T-helper 1 cell treated with Interleukin-12 subunit alpha and Interleukin-12 subunit beta and Interleukin-4 antibody, amounts not matched to agents 30 μg/mL and 1 μg/mL, for 36 hours (primary cell): ENCODE measurements around the gene SERHL2.
"Not testable (repeated sequence)": the region's sequence is repeated elsewhere in the genome, so short reads cannot be mapped to it uniquely, and the experiment has no call there.

Source experiments
- H3K27ac Mint-ChIP-seq: one replicate; pipeline ENCODE4 v1.8.0; 2021; ENCODE audit warnings: mild to moderate bottlenecking, mixed read lengths
- H3K27me3 Mint-ChIP-seq: one replicate; pipeline ENCODE4 v1.8.0; 2021; ENCODE audit warnings: low read depth, mixed read lengths
- H3K36me3 Mint-ChIP-seq: one replicate; pipeline ENCODE4 v1.8.0; 2021; ENCODE audit warnings: low read depth, mixed read lengths
- H3K4me1 Mint-ChIP-seq: one replicate; pipeline ENCODE4 v1.8.0; 2021; ENCODE audit warnings: low read depth, mixed read lengths
- H3K4me3 Mint-ChIP-seq: one replicate; pipeline ENCODE4 v1.8.0; 2021; ENCODE audit warnings: mild to moderate bottlenecking, moderate library complexity, mixed read lengths
- H3K9me3 Mint-ChIP-seq: one replicate; pipeline ENCODE4 v1.8.0; 2021; ENCODE audit warnings: mixed read lengths

The SERHL2 gene

GRCh38 chr22:42522546-42522945 lies 31.2 kb upstream of the SERHL2 start:
- no peaks in the 10 kb centered on the region for H3K27me3 Mint-ChIP-seq
- H3K4me3 Mint-ChIP-seq, result no peak overlapping the region
- H3K36me3 Mint-ChIP-seq, result no peaks in the 10 kb centered on the region
- no peaks in the 10 kb centered on the region for H3K9me3 Mint-ChIP-seq
- peaks cover 9% of the 10 kb centered on the region for H3K4me1 Mint-ChIP-seq
- no peak overlapping the region for H3K27ac Mint-ChIP-seq

GRCh38 chr22:42528591-42529307 lies 25.0 kb upstream of the SERHL2 start:
- Mint-ChIP-seq H3K27ac (no peak overlapping the region), H3K4me1 (peaks cover 10% of the 10 kb centered on the region), H3K27me3 (no peaks in the 10 kb centered on the region), H3K9me3 (no peaks in the 10 kb centered on the region), H3K36me3 (no peaks in the 10 kb centered on the region), H3K4me3 (no peak overlapping the region)

- not testable (repeated sequence) for H3K4me3 Mint-ChIP-seq, H3K27me3 Mint-ChIP-seq, H3K9me3 Mint-ChIP-seq, H3K27ac Mint-ChIP-seq, H3K36me3 Mint-ChIP-seq
- peaks cover 13% of the 10 kb centered on the region for H3K4me1 Mint-ChIP-seq
Measured at GRCh38 chr22:42529435-42529834, 24.3 kb upstream of the SERHL2 start.

- H3K27me3 Mint-ChIP-seq, H3K36me3 Mint-ChIP-seq, H3K4me3 Mint-ChIP-seq, H3K9me3 Mint-ChIP-seq, H3K27ac Mint-ChIP-seq: not testable (repeated sequence)
- H3K4me1 Mint-ChIP-seq, result peaks cover 13% of the 10 kb centered on the region
Measured at GRCh38 chr22:42531401-42532084, 22.2 kb upstream of the SERHL2 start.

GRCh38 chr22:42533638-42533977 lies 20.1 kb upstream of the SERHL2 start:
- H3K36me3 Mint-ChIP-seq, result peaks cover 2% of the 10 kb centered on the region
- H3K27ac Mint-ChIP-seq, result peak overlapping the region; percentile 97
- H3K9me3 Mint-ChIP-seq, result no peaks in the 10 kb centered on the region
- peak overlapping the region; percentile 75 for H3K4me3 Mint-ChIP-seq
- H3K4me1 Mint-ChIP-seq, result peaks cover 16% of the 10 kb centered on the region
- no peaks in the 10 kb centered on the region for H3K27me3 Mint-ChIP-seq

- H3K4me1 Mint-ChIP-seq, result peaks cover 16% of the 10 kb centered on the region
- not testable (repeated sequence) for H3K27ac Mint-ChIP-seq, H3K9me3 Mint-ChIP-seq, H3K4me3 Mint-ChIP-seq, H3K36me3 Mint-ChIP-seq, H3K27me3 Mint-ChIP-seq
Measured at GRCh38 chr22:42535082-42535731, 18.5 kb upstream of the SERHL2 start.

GRCh38 chr22:42536166-42536565 lies 17.6 kb upstream of the SERHL2 start:
- no peaks in the 10 kb centered on the region for H3K27me3 Mint-ChIP-seq
- peaks cover 16% of the 10 kb centered on the region for H3K4me1 Mint-ChIP-seq
- H3K4me3 Mint-ChIP-seq, result no peak overlapping the region
- H3K9me3 Mint-ChIP-seq, result no peaks in the 10 kb centered on the region
- no peak overlapping the region for H3K27ac Mint-ChIP-seq
- H3K36me3 Mint-ChIP-seq, result peaks cover 2% of the 10 kb centered on the region

GRCh38 chr22:42536634-42537033 lies 17.1 kb upstream of the SERHL2 start:
- not testable (repeated sequence) for H3K36me3 Mint-ChIP-seq, H3K9me3 Mint-ChIP-seq, H3K27ac Mint-ChIP-seq, H3K27me3 Mint-ChIP-seq, H3K4me3 Mint-ChIP-seq
- peaks cover 16% of the 10 kb centered on the region for H3K4me1 Mint-ChIP-seq

GRCh38 chr22:42537199-42537831 lies 16.4 kb upstream of the SERHL2 start:
- not testable (repeated sequence) for H3K9me3 Mint-ChIP-seq
- peak overlapping the region; percentile 26 for H3K27ac Mint-ChIP-seq

GRCh38 chr22:42539236-42539771 lies 14.5 kb upstream of the SERHL2 start:
- not testable (repeated sequence) for H3K27ac Mint-ChIP-seq, H3K4me1 Mint-ChIP-seq, H3K4me3 Mint-ChIP-seq, H3K36me3 Mint-ChIP-seq, H3K9me3 Mint-ChIP-seq, H3K27me3 Mint-ChIP-seq

More at GRCh38 chr22:42537199-42537831, 16.4 kb upstream of the SERHL2 start:
- not testable (repeated sequence) for H3K27me3 Mint-ChIP-seq, H3K4me3 Mint-ChIP-seq, H3K36me3 Mint-ChIP-seq
- peaks cover 15% of the 10 kb centered on the region for H3K4me1 Mint-ChIP-seq

GRCh38 chr22:42544686-42545085 lies 9.1 kb upstream of the SERHL2 start:
- Mint-ChIP-seq H3K4me3 (no peak overlapping the region), H3K9me3 (no peaks in the 10 kb centered on the region), H3K4me1 (peaks cover 4% of the 10 kb centered on the region), H3K36me3 (no peaks in the 10 kb centered on the region), H3K27ac (no peak overlapping the region), H3K27me3 (no peaks in the 10 kb centered on the region)

- Mint-ChIP-seq H3K4me1 (peaks cover 11% of the 10 kb centered on the region), H3K9me3 (no peaks in the 10 kb centered on the region), H3K27me3 (no peaks in the 10 kb centered on the region), H3K4me3 (no peak overlapping the region), H3K27ac (no peak overlapping the region), H3K36me3 (no peaks in the 10 kb centered on the region)
Measured at GRCh38 chr22:42547562-42547961, 6.2 kb upstream of the SERHL2 start.

GRCh38 chr22:42548126-42548525 lies 5.6 kb upstream of the SERHL2 start:
- H3K27me3 Mint-ChIP-seq, H3K27ac Mint-ChIP-seq, H3K9me3 Mint-ChIP-seq, H3K4me3 Mint-ChIP-seq, H3K36me3 Mint-ChIP-seq: not testable (repeated sequence)
- peaks cover 11% of the 10 kb centered on the region for H3K4me1 Mint-ChIP-seq

- peaks cover 11% of the 10 kb centered on the region for H3K4me1 Mint-ChIP-seq
- no peak overlapping the region for H3K4me3 Mint-ChIP-seq
- H3K27ac Mint-ChIP-seq, result no peak overlapping the region
- no peaks in the 10 kb centered on the region for H3K27me3 Mint-ChIP-seq
- H3K36me3 Mint-ChIP-seq, result no peaks in the 10 kb centered on the region
- no peaks in the 10 kb centered on the region for H3K9me3 Mint-ChIP-seq
Measured at GRCh38 chr22:42548597-42549330, 5.0 kb upstream of the SERHL2 start.
